Measurements from ENCODE around the gene DYSF.

Gene DYSF

DNA sequence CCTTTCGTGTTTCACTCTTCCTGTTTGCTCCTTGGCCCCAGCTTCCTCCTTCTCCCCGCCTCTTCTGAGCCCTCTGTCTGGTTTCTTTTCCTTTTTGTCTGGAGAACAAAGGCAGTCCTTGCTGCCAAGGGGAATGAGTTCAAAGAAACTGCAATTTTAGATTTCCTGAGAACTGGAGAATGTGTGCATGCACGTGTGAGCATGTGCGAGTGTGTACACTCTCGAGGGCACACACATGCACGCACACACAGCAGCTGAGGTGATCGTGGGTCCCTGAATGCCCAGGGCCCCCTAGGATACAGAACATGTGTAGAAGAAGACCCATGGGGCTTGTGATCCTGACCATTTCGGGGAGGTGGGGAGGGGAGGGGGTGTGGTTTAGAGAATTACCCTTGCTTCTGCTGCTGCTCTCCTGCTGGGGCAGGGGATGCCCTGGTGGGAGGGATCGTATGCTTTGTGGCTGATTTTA, 151.8 kb downstream of the DYSF start:
- DNase-seq: no peak

DNA sequence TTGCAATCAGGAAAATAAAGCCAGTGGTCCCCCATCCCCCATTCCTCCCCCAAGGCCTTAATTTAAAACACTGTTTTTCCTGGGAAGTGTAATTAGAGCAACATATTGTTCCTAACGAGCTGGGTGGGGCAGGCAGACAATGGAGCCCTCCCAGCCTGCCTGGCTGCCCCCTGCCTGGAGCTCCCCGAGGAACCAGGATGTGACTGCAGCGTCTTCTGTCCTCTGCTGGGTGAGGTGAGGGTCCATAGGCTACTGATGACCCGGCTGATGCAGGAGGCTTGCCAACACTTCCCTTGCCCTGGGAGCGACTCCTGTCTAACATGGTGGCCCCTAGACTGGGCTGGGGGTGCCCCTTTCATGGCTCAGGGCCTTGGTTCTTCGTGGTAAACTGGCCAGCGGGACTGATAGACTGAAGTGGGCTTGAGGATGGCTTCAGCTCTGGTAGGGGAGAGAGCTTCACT, 152.4 kb downstream of the DYSF start:
- DNase-seq: no peak

DNA sequence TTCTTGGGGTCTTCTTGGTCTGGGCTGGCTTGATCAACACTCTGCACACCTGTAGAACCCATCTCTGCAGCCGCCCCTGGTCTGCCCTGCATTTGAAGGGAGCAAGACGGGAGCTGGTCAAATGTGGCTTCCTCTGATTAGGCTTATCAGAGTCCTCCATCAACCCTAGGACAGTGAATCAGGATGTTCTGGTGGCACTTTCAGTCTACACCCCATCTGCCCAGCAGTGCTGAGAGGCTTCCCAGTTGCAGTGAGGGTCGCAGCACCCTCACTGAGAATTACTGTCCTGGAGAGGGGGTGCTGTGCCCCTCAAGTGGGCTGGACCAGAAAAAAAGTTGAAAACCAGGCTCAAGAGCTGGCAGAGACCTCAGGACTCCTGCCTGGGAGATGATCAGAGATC, 152.9 kb downstream of the DYSF start:
- DNase-seq: no peak

DNA sequence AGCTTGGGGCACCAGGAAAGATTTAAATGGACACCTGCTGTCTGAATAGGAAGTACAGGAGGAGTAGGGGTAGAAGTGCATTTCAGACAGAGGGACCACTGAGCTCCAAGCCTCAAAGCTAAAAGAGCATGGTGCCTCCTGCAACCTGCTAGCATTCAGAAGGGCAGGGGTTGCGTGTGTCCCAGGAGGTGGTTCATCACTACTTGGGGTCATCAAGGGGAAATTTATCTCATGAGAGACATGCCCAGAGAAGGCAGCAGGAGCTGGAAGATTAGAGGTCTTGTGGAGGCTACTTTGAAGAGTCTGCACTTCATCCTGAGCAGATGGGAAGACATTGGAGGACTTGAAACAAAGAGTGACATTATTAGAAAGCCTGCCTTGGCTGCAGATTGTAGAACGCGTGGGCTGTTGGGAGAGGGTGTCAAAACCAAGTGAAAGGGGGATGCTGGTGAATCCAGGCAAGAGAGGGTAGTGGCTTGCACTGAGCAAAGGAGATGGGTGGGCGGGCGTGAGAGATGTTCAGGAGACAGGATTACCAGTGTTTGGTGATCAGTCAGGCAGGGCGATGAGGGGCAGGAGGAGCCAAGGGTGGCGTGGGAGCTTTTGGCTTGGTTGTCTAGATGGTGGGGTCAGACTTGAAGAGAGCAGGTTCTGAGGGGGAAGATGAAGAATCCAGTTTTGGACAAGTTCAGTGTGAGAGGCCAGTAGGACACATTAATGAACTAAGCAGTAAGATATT, 154.0 kb downstream of the DYSF start:
- DNase-seq: no peak

DNA sequence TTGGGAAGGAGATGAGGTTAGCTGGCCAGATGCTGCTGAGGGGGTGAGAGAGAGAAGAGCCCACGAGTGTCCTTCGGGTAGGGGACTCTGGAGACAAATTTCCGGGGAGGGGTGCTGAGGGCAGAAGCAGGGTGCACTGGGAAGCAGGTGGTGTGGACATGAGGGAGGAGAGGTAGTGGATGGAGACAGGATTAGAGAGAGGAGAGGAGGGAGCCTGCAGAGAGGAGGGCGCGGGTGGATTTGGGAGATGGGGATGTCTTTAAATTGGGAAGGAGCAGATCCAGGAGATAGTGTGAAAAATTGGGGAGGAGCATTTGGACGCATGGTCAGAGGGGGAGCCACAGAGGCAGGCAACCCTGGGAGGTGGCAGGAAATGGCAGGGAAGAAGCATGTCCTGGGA, 154.7 kb downstream of the DYSF start:
- DNase-seq: no peak

DNA sequence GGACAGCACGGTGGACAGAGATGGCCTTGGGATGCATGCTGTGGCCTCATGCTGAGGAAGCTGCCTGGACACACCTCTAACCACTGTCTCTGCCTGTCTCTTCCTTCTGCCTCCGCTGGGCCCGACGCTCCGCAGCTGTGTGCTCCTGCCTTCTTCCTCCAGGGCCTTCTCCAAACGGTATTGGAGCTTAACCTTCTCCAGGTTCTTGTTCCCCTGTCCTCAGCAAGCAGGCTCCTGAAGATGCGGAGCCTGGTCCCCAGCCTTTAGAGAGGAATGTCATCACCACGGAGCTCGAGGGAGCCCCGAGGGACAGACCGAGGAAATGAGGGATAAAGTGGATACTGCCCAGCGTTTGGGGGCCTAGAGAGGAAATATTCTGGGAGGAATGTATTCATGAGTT, 155.1 kb downstream of the DYSF start:
- DNase-seq: no peak

DNA sequence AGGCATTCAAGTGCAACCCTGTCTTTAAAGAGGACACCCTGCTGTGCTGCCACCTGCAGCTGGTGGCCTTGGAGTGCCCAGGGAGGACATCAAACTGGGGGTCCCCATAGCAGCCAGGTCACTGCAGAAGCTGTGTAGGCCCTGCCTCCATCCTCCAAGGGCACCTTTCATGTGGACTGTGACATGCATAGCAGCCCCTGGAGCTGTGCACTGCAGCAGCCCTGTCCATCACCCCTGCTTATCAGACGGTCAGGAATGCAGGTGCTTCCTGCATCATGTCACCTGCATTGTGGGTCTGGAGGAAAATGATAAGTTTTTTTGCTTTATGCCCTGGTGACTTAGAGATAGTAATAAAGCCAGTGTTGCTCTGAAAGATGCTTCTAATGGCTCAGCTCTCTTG, 155.7 kb downstream of the DYSF start:
- no peak for DNase-seq

DNA sequence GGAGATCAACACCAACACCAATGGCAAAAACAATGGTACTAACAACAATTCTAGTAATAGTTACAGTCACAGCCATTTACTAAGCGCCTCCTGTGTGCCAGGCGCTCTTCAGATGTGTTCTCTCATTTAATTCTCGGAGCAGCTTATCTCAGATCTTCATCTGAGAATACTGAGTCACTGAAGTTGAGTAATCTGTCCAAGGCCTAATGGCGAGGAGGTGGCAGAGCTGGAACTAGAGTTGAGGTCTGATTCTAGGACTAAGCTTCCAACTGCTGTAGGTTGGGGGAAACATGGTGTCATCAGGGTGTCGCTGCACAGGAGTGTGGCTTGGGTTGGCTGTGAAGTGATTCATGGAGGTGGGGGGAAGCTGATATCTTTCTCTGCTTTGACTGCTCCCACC, 156.1 kb downstream of the DYSF start:
- DNase-seq: no peak

DNA sequence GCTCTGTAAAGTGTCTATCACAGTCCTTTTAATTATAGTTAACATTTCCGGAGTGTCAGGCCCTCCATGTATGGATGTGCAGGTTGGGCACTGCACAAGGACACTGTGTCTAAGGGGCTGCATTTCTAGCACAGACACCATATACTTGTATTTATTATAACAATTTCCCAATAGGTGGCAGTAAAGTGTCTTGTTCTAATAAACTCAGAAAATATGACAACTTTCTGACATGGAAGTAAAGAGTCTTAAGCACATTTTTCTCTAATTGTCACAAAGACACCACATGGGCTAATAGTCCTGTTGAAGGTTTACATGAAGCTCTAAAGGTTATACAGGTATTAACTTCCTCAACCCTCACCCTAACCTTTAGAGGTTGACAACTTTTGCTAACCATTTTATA, 156.6 kb downstream of the DYSF start:
- peak; percentile 58 for DNase-seq

DNA sequence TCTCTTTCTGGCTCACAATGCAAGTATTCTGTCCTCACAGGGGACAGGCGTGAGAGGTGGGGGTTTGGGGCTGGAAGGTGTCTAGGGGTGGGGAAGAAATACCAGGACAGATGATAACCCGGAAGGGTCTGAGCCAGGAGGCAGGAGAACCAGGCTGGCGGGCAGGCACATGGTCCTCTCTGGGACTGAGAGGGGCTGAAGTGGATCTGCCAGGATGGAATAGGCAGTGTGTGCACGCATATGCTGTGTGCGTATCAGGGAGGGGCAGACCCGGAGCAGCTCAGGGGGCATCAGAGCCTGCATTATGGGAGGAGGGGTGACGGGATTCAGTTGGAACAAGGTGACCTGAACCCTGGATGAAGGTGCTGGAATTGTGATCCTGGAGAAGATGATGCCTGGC, 157.3 kb downstream of the DYSF start:
- DNase-seq: no peak

DNA sequence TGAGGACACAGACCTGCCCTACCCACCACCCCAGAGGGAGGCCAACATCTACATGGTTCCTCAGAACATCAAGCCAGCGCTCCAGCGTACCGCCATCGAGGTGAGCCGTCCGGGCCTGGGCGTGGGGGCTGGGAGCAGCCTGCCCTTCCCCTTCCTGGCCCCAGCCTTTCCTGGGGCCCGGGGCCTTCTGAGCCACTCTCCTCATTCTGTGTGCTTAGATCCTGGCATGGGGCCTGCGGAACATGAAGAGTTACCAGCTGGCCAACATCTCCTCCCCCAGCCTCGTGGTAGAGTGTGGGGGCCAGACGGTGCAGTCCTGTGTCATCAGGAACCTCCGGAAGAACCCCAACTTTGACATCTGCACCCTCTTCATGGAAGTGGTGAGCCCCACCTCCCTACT, 157.9 kb downstream of the DYSF start:
- no peak for DNase-seq

DNA sequence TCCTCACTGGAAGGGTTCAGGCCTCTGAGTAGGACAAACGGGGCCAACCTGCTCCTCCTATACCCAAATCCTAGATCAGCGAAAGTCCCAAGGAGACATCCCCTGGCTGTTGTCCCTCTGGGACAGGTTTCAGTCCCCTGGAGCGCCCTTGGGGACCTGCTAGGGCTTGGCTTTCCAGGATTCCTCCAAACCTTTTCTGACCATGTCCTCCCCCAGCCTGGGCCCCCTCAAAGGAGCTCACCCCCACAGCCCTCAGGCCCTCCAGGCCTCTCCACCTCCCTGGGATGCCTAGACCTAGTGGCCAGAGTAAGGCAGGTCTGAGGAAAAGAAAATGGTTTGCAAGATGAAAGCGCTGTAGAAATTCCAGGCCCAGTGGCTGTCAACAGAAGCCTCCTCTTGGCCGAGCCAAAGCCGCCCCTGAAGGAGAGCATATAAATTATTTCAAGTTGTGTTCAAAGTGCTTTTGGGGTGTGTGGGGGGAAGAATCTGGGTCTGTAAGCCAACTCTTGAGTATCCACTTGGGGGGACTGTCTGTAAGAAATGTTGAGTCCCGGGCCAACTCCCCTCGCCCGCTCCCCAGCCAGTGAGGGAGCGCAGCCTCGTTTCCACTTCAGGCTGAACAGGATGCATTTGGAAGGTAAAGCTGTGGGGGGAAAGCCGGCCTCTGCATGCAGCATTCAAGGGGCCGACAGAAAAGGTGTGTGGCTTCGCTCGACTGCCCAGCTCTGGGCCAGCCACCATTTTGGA, 158.6 kb downstream of the DYSF start:
- DNase-seq: no peak

DNA sequence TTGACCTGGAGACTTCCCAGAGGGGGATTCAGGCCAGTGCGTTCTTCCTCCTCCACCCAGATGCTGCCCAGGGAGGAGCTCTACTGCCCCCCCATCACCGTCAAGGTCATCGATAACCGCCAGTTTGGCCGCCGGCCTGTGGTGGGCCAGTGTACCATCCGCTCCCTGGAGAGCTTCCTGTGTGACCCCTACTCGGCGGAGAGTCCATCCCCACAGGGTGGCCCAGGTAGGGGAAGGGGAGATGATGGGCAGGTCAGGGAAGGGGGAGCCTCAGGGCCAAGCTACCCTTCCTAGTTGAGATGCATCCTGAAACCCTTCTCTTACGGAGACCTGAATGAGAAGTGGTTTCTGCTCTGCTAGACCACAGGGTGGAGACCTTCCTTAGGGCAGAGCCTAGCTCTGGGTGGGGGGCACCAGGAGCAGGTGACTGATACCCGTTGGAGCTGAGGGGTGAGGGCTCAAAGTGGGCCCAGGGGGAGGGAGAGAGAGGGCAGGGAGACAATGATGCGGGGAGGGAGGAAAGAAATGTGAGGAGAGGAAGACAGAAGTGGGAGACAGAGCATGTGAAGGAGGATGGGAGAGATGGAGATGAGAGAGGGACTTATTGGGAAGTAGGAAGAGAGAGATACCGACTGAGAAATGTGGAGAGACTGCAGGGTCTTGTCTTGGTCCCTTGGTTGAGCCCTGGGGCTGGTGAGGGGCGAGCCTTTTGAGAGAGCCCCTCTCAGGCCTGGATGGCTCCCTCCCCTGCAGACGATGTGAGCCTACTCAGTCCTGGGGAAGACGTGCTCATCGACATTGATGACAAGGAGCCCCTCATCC, 159.4 kb downstream of the DYSF start:
- DNase-seq: no peak

DNA sequence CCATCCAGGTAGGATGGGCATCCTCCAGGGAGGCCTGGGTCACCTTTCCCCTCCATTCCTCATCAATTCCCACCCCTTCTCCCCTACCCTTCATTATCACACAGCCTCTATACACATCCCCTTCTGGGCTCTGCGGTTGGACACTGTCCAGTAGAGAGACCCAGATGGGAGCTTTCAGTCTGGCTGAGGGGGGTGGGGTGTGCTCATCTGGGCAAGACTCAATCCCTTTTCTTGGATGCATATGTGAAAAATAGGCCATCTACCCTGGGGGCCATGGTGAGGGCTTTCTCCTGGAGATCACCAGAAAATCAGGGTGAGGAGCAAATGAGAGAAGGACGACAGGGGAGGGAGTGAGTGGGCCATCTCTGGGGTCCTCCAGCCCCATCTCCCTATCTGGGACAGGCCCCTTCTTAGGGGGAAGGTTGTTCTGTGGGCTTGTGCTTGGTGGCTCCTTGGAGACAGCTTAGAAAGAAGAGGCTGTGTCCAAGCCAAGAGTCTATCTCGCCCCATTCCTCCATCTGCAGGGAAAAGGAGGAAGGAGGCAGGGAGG, 160.1 kb downstream of the DYSF start:
- DNase-seq: no peak

DNA sequence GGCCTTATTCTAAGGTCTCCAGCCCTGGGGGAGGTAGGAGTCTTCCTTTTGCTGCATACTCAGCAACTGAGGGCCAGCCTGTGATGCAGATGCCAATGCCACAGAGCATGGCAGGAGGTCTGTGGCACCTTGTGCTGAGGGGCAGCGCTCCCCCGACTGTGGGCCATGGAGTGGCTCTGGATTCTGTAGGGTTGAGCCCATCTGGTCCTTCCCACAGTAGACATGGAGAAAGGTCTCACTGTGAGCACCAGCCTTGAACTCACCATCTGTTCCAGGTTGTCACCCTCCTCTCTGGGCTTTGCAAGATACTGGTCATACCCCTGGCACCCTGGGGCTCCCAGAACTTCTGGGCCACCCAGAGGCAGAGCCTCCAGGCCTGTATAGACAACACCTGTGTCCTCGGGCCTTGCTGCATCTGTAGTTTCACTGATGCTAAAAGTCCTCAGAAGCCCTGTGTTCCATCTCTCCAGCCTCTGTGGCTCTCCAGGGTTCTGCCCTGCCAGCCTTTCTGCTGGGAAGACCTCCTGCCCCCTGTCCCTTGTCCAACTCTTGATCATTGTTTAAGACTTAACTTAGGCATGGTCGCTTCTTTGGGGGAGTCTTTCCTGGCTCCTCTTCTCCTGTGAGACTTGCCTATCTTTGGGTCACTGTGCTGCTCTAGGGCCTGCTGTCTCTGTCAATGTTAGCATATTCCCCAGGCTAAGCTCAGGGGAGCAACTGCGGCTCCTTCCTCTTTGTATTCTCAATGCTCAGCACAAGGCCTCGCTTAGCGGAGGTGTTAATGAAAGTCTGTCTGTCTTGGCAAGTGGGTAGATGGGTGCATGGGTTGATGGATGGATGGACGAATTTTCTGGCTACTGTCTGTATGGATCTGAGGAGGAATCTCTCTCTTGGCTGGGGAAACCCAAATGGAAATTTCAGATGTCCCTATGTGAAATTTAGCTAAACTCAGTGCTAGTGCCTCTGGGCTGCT, 160.9 kb downstream of the DYSF start:
- no peak for DNase-seq

DNA sequence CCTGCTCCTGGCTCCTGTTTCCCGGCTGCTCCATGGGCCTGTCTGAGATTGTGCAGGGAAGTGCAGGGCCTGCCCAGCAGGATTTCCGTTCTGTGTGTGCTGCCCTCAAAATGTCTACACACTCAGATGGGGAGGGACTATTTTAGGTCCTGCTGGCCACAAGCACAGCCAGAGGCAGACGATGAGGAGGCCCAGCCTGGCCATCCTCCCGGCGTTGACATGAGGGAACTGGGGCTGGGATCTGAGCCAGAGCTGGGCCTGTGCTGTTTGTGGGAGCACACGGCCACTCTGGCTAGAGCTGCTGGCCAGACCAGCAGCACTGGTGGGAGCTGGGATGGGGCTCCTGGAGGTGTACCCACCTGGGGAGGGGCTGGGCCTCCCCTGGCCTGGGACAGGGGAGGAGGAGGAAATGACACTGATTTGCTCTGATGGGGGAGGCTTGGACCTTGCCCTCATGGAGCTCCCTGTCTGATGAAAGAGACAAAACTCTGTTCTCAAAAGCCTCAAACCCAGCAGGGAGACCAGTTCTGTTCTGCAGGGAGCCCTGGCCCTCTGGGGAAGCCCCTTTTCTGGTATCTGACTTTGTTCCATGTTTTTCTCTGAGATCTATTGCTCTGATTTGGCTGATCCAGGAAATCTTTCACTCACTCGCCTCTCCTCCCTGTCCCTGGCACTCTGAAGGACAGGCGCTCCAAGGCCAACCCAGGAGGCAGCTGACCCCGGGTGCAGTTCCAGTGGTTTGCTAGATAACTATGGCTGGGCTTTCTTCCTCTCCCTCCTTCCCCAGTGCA, 161.8 kb downstream of the DYSF start:
- DNase-seq: peak; percentile 36

DNA sequence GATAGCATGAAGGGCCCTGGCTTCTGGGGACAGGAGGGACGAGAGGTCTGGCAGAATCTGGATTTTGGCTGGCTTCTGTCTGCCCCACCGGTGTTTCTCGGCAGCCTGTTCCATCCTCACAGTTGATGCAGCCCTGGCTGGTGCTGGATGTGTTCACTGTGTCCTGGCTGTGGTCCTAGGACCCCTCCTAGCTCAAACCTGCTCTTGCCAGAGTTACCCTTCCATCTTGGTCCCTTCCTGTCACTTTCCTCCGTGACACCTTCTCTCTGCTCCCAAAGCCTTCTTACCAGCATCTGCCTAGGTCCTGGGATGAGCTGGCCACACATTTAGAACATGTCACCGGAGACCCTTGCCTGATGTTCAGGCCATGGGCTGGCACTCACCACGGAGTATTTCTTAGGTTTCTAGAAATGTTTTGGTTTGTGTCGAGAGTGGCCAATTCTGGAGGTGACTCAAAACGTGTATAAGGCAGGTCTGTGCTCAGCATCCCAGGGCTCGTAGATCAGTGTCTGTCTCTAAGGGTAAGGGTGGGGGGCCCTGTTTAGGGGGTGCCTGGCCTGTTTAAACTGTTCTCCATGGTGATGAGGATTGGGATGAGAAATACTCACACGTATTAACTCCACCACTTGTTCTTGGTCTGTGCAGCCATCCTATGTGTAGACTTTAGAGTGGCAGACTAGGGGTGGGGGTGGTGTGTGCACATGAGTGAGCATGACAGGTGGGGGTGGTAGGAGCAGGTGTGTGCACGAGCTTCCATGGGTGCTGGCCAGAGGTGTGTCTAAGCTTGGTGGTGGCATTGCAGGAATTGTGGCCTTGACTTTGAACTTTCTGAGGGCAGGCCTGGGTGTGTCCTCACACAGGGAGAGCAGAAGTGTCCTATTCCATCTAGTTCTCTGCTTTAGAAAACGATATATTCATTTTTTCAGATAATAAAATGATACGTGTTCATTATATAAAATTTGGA, 162.7 kb downstream of the DYSF start:
- no peak for DNase-seq

DNA sequence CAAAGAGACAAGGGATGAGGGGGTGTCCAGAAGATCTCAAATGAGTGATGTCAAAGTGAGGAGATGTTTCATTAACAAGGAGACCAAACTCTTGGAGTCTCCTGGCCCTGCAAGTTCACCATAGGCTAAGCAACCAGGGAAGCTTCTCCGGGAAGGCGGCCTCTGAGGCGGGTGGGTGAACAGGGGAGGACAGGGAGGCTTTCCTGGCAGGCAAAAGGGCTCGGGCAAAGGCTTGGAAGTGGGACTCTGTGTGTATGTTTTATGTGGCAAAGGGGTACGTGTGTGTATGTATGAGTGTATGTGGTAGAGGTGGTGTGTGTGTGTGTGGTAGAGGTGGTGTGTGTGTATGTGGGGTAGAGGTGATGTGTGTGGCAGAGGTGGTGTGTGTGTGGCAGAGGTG, 163.9 kb downstream of the DYSF start:
- no peak for DNase-seq

DNA sequence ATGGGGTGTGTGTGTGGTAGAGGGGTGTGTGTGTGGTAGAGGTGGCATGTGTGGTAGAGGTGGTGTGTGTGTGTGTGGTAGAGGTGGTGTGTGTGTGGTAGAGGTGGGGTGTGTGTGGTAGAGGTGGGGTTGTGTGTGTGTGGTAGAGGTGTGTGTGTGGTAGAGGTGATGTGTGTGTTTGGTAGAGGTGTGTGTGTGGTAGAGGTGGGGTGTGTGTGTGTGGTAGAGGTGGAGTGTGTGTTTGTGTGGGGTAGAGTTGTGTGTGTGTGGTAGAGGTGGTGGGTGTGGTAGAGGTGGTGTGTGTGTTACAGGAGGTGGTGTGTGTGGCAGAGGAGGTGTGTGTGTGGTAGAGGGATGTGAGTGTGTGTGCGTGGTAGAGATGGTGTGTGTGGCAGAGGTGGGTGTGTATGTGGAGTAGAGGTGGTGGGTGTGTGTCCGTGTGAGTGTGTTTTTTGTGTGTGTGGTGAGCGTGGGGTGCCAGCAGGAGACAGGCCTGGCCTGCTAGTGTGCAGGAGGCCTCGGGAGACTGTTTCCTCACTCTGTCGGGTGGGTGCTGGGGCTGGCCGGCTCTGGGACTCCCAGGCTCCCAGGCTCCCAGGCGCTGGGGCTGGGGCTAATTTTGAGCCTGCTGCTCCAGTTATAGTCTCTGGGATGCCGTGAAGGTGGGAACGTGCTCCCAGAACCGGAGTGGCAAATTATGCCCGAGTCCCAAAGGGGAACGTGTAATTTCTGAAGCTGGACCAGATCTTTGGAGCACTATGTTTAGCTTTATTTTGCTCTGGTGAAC, 165.2 kb downstream of the DYSF start:
- DNase-seq: no peak
